WTC11 (cell line): ENCODE results near the gene ANK2. TPM values are rescaled to one million over a fixed set of nuclear protein-coding genes. Genes with fewer than 3 reads are reported as not detected.

Source experiments
- ATAC-seq: fragments of 200-7000 bp; cut with Tn5 transposase; 2 replicates; pipeline ENCODE4 v1.10.0; 2021; ENCODE audit warnings: mild to moderate bottlenecking, moderate library complexity
- CTCF ChIA-PET: fragments of 300-600 bp; sonication (Branson Sonifier 250); formaldehyde crosslinking; loops from one replicate; lab custom pipeline; 2021; ENCODE audit warnings: antibody characterized with exemption; lab: Charles Lee
- POLR2A ChIA-PET: fragments of 350-600 bp; sonication (Branson Sonifier 250); formaldehyde crosslinking; loops from one replicate; lab custom pipeline; 2021; ENCODE audit warnings: antibody characterized with exemption; lab: Charles Lee
- DNase-seq: peaks from one replicate; pipeline ENCODE4 v3.0.0; 2021; ENCODE audit warnings: low spot score
- H3K27ac Mint-ChIP-seq: 2 replicates; pipeline ENCODE4 v1.8.0; 2021; ENCODE audit warnings: mixed read lengths
- H3K27me3 Mint-ChIP-seq: 2 replicates; pipeline ENCODE4 v1.8.0; 2021; ENCODE audit warnings: low read depth, mild to moderate bottlenecking, moderate library complexity, mixed read lengths
- H3K36me3 Mint-ChIP-seq: 2 replicates; pipeline ENCODE4 v1.8.0; 2021; ENCODE audit warnings: mixed read lengths
- H3K4me1 Mint-ChIP-seq: 2 replicates; pipeline ENCODE4 v1.8.0; 2022; ENCODE audit warnings: mixed read lengths
- H3K4me3 Mint-ChIP-seq: 2 replicates; pipeline ENCODE4 v1.8.0; 2021; ENCODE audit warnings: mild to moderate bottlenecking, moderate library complexity, mixed read lengths
- H3K9me3 Mint-ChIP-seq: 2 replicates; pipeline ENCODE4 v1.8.0; 2021; ENCODE audit warnings: mixed read lengths
- ATF3 ChIP-seq: sonication (generic); formaldehyde crosslinking; conservative IDR thresholded peaks from 2 replicates; pipeline ENCODE4 v1.8.1; 2022; ENCODE audit warnings: mild to moderate bottlenecking, missing genetic modification reagents
- ATF6 ChIP-seq: sonication (generic); formaldehyde crosslinking; IDR thresholded peaks from 2 replicates; pipeline ENCODE4 v1.8.1; 2023; ENCODE audit warnings: mild to moderate bottlenecking, missing genetic modification reagents
- CBFB ChIP-seq: sonication (generic); formaldehyde crosslinking; IDR thresholded peaks from 2 replicates; pipeline ENCODE4 v1.8.1; 2022; ENCODE audit warnings: mild to moderate bottlenecking, low read depth, missing genetic modification reagents
- CDX4 ChIP-seq: fragments of 250-450 bp; sonication (Bioruptor Pico); IDR thresholded peaks from 2 replicates; pipeline ENCODE4 v1.9.0; 2021; ENCODE audit warnings: moderate library complexity, mild to moderate bottlenecking, inconsistent platforms, borderline replicate concordance
- E2F5 ChIP-seq: sonication (generic); formaldehyde crosslinking; IDR thresholded peaks from 2 replicates; pipeline ENCODE4 v1.8.1; 2022; ENCODE audit warnings: mild to moderate bottlenecking, moderate library complexity, missing genetic modification reagents
- FOXJ3 ChIP-seq: sonication (generic); formaldehyde crosslinking; IDR thresholded peaks from 2 replicates; pipeline ENCODE4 v1.9.0; 2021; ENCODE audit warnings: missing genetic modification reagents, mild to moderate bottlenecking, borderline replicate concordance
- NFYB ChIP-seq: sonication (generic); formaldehyde crosslinking; conservative IDR thresholded peaks from 2 replicates; pipeline ENCODE4 v1.8.0; 2022; ENCODE audit warnings: low read depth, missing genetic modification reagents
- RORB ChIP-seq: fragments of 250-450 bp; sonication (Bioruptor Pico); IDR thresholded peaks from 2 replicates; pipeline ENCODE4 v1.9.0; 2021; ENCODE audit warnings: mild to moderate bottlenecking
- SP1 ChIP-seq: sonication (generic); formaldehyde crosslinking; conservative IDR thresholded peaks from 2 replicates; pipeline ENCODE4 v1.8.1; 2022; ENCODE audit warnings: missing genetic modification reagents
- USF1 ChIP-seq: sonication (generic); formaldehyde crosslinking; IDR thresholded peaks from 2 replicates; pipeline ENCODE4 v1.8.0; 2022; ENCODE audit warnings: mild to moderate bottlenecking, missing genetic modification reagents
- ZNF121 ChIP-seq: sonication (generic); formaldehyde crosslinking; IDR thresholded peaks from 2 replicates; pipeline ENCODE4 v1.8.0; 2023; ENCODE audit warnings: missing genetic modification reagents
- ZNF317 ChIP-seq: sonication (generic); formaldehyde crosslinking; IDR thresholded peaks from 2 replicates; pipeline ENCODE4 v1.8.1; 2023; ENCODE audit warnings: low read depth, mild to moderate bottlenecking, moderate library complexity, missing genetic modification reagents, borderline replicate concordance
- ZNF532 ChIP-seq: fragments of 250-450 bp; sonication (Bioruptor Pico); IDR thresholded peaks from 2 replicates; pipeline ENCODE4 v1.9.0; 2021; ENCODE audit warnings: mild to moderate bottlenecking, borderline replicate concordance
- total RNA-seq: library from RNA; stranded (reverse); gene quantifications from 3 replicates; pipeline ENCODE4 v1.2.3, GENCODE V29; 2021

The ANK2 gene
- total RNA-seq, 1 experiment from 2014 or later = 27.9 TPM

GRCh38 chr4:113173126-113173792 is 123.8 kb downstream of the ANK2 start:
- no peak for ATAC-seq
- peaks cover 22% of the 10 kb centered on the region for H3K4me1 Mint-ChIP-seq
- ChIA-PET POLR2A (no interaction called here), CTCF (no interaction called here)
- H3K27ac Mint-ChIP-seq = 0 out of 2 replicates have a peak overlapping the region, but pooled peaks have one; percentile 6
- H3K4me3 Mint-ChIP-seq = no peak overlapping the region
- no peaks in the 10 kb centered on the region for H3K9me3 Mint-ChIP-seq
- 0 out of 2 replicates have a peak, but pooled peaks cover 2% of the 10 kb centered on the region for H3K36me3 Mint-ChIP-seq
- no peak for DNase-seq
- no peak for TF ChIP-seq NFYB (CRISPR knock-in tag)
- no peaks in the 10 kb centered on the region for H3K27me3 Mint-ChIP-seq

- Mint-ChIP-seq H3K4me1 (peaks cover 16% of the 10 kb centered on the region), H3K4me3 (no peak overlapping the region), H3K27ac (0 out of 2 replicates have a peak overlapping the region, but pooled peaks have one; percentile 6), H3K9me3 (no peaks in the 10 kb centered on the region), H3K36me3 (0 out of 2 replicates have a peak, but pooled peaks cover 2% of the 10 kb centered on the region), H3K27me3 (no peaks in the 10 kb centered on the region)
- ChIA-PET CTCF (interaction anchor here (0.6 kb wide), 1 partner anchor 13 kb away, joined by 3 read pairs; no protein-coding TSS in a partner anchor), POLR2A (no interaction called here)
- ATAC-seq (no peak), DNase-seq (no peak)
- TF ChIP-seq ATF3 (CRISPR knock-in tag) = no peak
- TF ChIP-seq SP1 (CRISPR knock-in tag) = no peak
- no peak for TF ChIP-seq RORB (CRISPR knock-in tag)
- TF ChIP-seq FOXJ3 = no peak
- TF ChIP-seq ZNF317 (CRISPR knock-in tag) = no peak
- TF ChIP-seq E2F5 (CRISPR knock-in tag) = no peak
- no peak for TF ChIP-seq ZNF121 (CRISPR knock-in tag)
- TF ChIP-seq CDX4 (CRISPR knock-in tag) = no peak
- TF ChIP-seq CBFB (CRISPR knock-in tag) = no peak
- TF ChIP-seq ZNF532 (CRISPR knock-in tag) = no peak
- TF ChIP-seq USF1 (CRISPR knock-in tag) = no peak
- TF ChIP-seq ATF6 (CRISPR knock-in tag) = no peak
These were observed 124.4 kb downstream of the ANK2 start for GRCh38 chr4:113173793-113174264.
